Sigmoid colon (tissue), 4 donors: Measurements from ENCODE around the gene DES.

ENCODE experiments used
- EP300 ChIP-seq, 4 donors: sonication (generic); formaldehyde crosslinking; IDR thresholded peaks; one replicate each; pipeline ENCODE4 v1.6.1; 2017; ENCODE audit warnings: antibody characterized with exemption in 4 of 4
- POLR2A ChIP-seq, 2 donors: fragments of 450-650 bp; IDR thresholded peaks; one replicate each; pipeline ENCODE4 v1.6.1; 2016; ENCODE audit warnings: antibody characterized with exemption in 2 of 2, mild to moderate bottlenecking in 2 of 2, moderate library complexity in 2 of 2
- POLR2AphosphoS5 ChIP-seq, 4 donors: sonication (generic); formaldehyde crosslinking; IDR thresholded peaks; one replicate each; pipeline ENCODE4 v1.6.1; 2017; ENCODE audit warnings: antibody characterized with exemption in 4 of 4
- TF ChIP-seq, protein P1 (sequence below), 4 experiments: fragments of 450-650 bp in 3 of 4; fragments of 200-600 bp in 1 of 4; IDR thresholded peaks; one replicate each; pipeline ENCODE4 v1.5.1; 2016 to 2019; ENCODE audit warnings: antibody characterized with exemption in 4 of 4, mild to moderate bottlenecking in 3 of 4, moderate library complexity in 2 of 4

DNA sequence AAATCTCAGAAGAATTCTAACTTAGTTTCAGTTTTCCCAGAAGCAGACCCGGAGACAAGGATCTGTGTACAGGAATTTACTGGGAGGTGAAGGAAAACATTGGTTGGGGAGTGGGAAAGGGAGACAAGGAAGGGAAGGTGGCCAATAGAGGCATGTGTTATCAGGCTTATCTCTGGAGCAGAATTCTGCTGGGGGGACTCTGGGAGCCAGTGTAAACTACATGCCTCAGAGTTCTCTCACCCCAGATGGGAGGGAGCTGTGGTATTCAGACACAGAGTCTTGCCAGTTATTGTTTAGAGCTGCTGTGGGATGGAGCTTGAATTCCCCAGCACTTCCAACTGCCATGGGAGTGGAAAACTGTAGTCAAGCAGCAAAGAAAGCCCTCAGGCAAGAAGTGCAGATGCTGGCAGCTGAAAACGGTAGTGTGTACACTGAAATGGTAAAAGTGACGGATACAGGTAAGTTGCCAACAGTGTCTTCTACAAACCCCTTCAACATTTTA lies 49.4 kb upstream of the DES start:
- TF ChIP-seq, protein P1, sequence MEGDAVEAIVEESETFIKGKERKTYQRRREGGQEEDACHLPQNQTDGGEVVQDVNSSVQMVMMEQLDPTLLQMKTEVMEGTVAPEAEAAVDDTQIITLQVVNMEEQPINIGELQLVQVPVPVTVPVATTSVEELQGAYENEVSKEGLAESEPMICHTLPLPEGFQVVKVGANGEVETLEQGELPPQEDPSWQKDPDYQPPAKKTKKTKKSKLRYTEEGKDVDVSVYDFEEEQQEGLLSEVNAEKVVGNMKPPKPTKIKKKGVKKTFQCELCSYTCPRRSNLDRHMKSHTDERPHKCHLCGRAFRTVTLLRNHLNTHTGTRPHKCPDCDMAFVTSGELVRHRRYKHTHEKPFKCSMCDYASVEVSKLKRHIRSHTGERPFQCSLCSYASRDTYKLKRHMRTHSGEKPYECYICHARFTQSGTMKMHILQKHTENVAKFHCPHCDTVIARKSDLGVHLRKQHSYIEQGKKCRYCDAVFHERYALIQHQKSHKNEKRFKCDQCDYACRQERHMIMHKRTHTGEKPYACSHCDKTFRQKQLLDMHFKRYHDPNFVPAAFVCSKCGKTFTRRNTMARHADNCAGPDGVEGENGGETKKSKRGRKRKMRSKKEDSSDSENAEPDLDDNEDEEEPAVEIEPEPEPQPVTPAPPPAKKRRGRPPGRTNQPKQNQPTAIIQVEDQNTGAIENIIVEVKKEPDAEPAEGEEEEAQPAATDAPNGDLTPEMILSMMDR (IDR thresholded peaks at IDR 0.05): no peak
- TF ChIP-seq EP300 (IDR thresholded peaks at IDR 0.05) (no peak), POLR2AphosphoS5 (IDR thresholded peaks at IDR 0.05) (no peak), POLR2A (IDR thresholded peaks at IDR 0.05) (no peak)
